ENCODE data around the gene ATP10A. TPM values are rescaled to one million over a fixed set of nuclear protein-coding genes. Genes with fewer than 3 reads are reported as not detected.

Gene ATP10A
- total RNA-seq, result 0.58 TPM
- long read RNA-seq, result 0 reads

DNA sequence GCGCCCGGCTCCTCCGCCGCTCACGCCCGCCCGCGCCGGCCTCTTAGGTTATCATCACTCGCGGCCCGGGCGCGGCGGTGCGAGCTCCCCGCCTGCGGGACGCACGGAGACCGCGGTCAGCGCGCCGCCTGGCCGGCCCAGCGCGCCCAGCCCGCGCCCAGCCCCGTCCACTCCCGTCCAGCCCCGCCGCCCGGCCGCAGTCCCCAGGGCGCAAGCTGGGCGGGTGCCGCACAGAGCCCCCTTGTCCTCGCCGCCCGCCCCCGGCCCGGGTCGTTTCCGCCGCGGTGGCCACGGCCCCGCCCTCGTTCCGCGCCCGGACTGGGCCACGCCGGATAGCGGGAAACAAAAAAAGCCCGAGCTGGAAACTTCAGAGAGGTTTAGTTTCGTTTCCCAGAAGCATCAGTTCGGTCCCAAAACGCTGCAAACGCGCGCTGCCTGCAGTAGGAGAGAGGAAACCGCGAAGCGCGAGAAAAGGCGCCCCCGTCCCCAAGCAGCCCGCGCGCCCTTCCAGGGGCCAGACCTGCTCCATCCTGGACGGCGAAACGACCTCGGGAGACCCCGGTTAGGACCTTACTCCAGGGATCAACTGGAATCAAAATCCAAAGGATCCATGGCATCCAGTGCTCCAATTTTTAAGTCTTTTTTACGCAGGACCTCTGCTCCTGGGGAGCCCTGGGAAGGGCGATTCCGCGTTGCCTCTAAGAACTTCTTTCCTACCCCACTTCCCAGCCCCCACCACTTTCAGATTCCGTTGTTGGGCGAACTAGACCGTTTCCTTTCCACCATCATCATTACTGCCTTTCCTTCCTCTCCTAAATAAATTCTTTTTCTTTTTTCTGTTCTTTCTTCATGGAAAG is at the start of gene ATP10A:
Gene ATP10A (minus strand): TSS at position 217 of the 857 bp plus-strand sequence. CDS start 231 bp downstream, outside the sequence.
- intact Hi-C loops (cut with micrococcal nuclease), result no loop called here
- peak within 1 kb of the TSS; percentile 24 for H3K27ac ChIP-seq (replicated peaks)
- TF ChIP-seq, protein P1, sequence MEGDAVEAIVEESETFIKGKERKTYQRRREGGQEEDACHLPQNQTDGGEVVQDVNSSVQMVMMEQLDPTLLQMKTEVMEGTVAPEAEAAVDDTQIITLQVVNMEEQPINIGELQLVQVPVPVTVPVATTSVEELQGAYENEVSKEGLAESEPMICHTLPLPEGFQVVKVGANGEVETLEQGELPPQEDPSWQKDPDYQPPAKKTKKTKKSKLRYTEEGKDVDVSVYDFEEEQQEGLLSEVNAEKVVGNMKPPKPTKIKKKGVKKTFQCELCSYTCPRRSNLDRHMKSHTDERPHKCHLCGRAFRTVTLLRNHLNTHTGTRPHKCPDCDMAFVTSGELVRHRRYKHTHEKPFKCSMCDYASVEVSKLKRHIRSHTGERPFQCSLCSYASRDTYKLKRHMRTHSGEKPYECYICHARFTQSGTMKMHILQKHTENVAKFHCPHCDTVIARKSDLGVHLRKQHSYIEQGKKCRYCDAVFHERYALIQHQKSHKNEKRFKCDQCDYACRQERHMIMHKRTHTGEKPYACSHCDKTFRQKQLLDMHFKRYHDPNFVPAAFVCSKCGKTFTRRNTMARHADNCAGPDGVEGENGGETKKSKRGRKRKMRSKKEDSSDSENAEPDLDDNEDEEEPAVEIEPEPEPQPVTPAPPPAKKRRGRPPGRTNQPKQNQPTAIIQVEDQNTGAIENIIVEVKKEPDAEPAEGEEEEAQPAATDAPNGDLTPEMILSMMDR (IDR thresholded peaks at IDR 0.05; ENCODE audit: borderline replicate concordance), result no peak
- H3K4me3 ChIP-seq, result peak within 1 kb of the TSS; percentile 68
- H3K4me1 ChIP-seq, result peaks cover 17% of the 10 kb centered on the region
- DNase-seq, result peak; percentile 53
- H3K27me3 ChIP-seq (ENCODE audit: low read depth), result peaks cover 86% of the 10 kb centered on the region
- no peaks in the 10 kb centered on the region for H3K9me3 ChIP-seq (replicated peaks)
- H3K36me3 ChIP-seq, result no peaks in the 10 kb centered on the region

- intact Hi-C loops (cut with micrococcal nuclease), result no loop called here
- no peak for DNase-seq
- H3K36me3 ChIP-seq, result no peaks in the 10 kb centered on the region
Observed at GRCh38 chr15:25912035-25912434, 48.9 kb upstream of the ATP10A start.

GRCh38 chr15:25910832-25911231 is 47.7 kb upstream of the ATP10A start:
- no peak overlapping the region for H3K4me3 ChIP-seq
- DNase-seq, result no peak
- no peak overlapping the region for H3K27ac ChIP-seq (replicated peaks)
- H3K4me1 ChIP-seq, result no peaks in the 10 kb centered on the region
- peaks cover 19% of the 10 kb centered on the region for H3K9me3 ChIP-seq (replicated peaks)
- no peaks in the 10 kb centered on the region for H3K36me3 ChIP-seq
- H3K27me3 ChIP-seq (ENCODE audit: low read depth), result no peaks in the 10 kb centered on the region
- intact Hi-C loops (cut with micrococcal nuclease), result no loop called here
- TF ChIP-seq, protein P1 (IDR thresholded peaks at IDR 0.05; ENCODE audit: borderline replicate concordance), result no peak

More at GRCh38 chr15:25912035-25912434, 48.9 kb upstream of the ATP10A start:
- Histone ChIP-seq H3K27ac (replicated peaks) (no peak overlapping the region), H3K27me3 (ENCODE audit: low read depth) (no peaks in the 10 kb centered on the region), H3K4me3 (no peak overlapping the region), H3K9me3 (replicated peaks) (peaks cover 19% of the 10 kb centered on the region), H3K4me1 (no peaks in the 10 kb centered on the region)
- TF ChIP-seq, protein P1 (IDR thresholded peaks at IDR 0.05; ENCODE audit: borderline replicate concordance), result no peak

GRCh38 chr15:25909806-25910205 is 46.7 kb upstream of the ATP10A start:
- Histone ChIP-seq H3K4me3 (no peak overlapping the region), H3K27me3 (ENCODE audit: low read depth) (peaks cover 3% of the 10 kb centered on the region), H3K27ac (replicated peaks) (no peak overlapping the region), H3K36me3 (no peaks in the 10 kb centered on the region), H3K4me1 (no peaks in the 10 kb centered on the region), H3K9me3 (replicated peaks) (peaks cover 12% of the 10 kb centered on the region)
- DNase-seq, result no peak
- TF ChIP-seq, protein P1 (IDR thresholded peaks at IDR 0.05; ENCODE audit: borderline replicate concordance), result no peak
- intact Hi-C loops (cut with micrococcal nuclease), result no loop called here

DNA sequence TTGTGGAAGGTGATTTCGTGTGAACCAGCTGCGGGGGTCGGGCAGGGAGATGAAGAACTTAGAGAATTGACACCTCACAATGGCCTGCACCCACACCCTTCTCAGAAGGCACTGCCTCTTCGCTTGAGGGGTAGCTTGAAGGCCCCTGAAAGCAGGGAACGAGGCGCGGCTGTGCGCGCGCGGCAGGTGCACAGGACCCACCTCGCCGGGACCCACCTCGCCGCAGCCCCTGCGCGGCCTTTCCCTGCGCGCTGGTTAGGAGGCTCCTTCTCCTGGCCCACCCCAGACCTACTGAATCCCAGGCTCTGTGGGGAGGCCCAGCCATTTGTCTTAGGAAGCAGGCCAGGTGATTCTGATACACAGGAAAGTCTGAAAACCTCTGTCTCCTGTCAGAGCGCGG is 46.2 kb upstream of the ATP10A start:
- TF ChIP-seq, protein P1 (IDR thresholded peaks at IDR 0.05; ENCODE audit: borderline replicate concordance), result no peak
- H3K9me3 ChIP-seq (replicated peaks), result peaks cover 7% of the 10 kb centered on the region
- intact Hi-C loops (cut with micrococcal nuclease), result no loop called here
- DNase-seq, result no peak
- no peak overlapping the region for H3K4me3 ChIP-seq
- no peak overlapping the region for H3K27ac ChIP-seq (replicated peaks)
- H3K4me1 ChIP-seq, result no peaks in the 10 kb centered on the region
- H3K36me3 ChIP-seq, result no peaks in the 10 kb centered on the region
- peaks cover 3% of the 10 kb centered on the region for H3K27me3 ChIP-seq (ENCODE audit: low read depth)

Data from left ventricle myocardium inferior (tissue), 1 donor.